ENCODE results near the gene SLC46A3.

The SLC46A3 gene

DNA sequence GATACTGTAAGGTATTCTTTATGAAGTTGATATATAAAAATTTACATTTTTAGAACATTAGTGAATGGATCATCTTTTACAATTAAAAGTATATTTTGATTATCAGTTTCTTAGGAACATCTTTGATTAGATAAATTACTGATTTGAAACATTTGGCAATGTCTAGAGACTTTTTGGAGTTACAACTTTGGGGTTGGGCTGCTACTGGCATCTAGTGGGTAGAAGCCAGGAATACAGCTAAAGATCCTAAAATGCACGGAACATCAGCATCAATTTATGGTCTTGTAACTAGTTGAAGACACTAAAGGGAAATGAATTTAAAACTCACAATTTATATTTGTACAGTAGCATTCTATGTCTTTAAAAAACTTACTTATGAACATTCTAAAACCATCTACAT, 40.0 kb downstream of the SLC46A3 start:
- no peak for DNase-seq (ENCODE audit: low spot score in 2 of 2)
- Mint-ChIP-seq H3K36me3 (peaks cover 67% of the 10 kb centered on the region), H3K4me1 (no peaks in the 10 kb centered on the region), H3K27ac (no peak overlapping the region), H3K4me3 (no peak overlapping the region), H3K9me3 (no peaks in the 10 kb centered on the region)
- no peak for ATAC-seq

DNA sequence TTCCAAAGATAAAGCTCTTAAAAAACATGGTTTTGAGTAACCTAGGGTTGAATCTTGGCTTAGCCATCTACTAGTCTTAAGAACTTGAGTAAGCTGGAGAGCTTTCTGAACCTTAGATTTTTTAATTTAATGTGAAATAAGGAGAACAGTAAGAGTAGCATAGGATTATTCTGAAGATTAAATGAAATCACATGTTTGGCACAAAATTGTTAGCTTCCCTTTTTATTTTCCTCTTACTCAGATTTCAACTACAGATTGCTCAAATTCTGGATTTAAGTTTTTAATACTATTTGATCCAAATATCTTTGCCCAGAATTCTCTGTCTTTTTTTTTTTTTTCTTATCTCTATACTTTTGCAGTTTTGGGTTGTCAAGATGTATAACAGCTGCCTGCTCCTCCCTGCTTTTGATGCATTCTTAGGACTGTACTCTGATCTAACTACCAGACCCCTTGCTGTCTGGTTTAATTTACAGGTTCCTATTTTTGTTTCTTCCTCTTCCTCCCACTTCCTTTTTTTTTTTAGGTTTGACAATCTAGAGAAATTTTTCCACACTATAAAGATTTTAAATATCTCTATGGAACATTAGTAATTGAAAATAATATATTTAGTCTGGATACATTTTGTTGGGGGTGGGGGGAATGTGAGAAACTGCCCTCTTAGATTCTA, 47.5 kb downstream of the SLC46A3 start:
- Mint-ChIP-seq H3K4me3 (no peak overlapping the region), H3K36me3 (peaks cover 100% of the 10 kb centered on the region), H3K27ac (no peak overlapping the region), H3K4me1 (peaks cover 13% of the 10 kb centered on the region), H3K9me3 (no peaks in the 10 kb centered on the region)
- no peak for DNase-seq (ENCODE audit: low spot score in 2 of 2)
- ATAC-seq, result no peak

DNA sequence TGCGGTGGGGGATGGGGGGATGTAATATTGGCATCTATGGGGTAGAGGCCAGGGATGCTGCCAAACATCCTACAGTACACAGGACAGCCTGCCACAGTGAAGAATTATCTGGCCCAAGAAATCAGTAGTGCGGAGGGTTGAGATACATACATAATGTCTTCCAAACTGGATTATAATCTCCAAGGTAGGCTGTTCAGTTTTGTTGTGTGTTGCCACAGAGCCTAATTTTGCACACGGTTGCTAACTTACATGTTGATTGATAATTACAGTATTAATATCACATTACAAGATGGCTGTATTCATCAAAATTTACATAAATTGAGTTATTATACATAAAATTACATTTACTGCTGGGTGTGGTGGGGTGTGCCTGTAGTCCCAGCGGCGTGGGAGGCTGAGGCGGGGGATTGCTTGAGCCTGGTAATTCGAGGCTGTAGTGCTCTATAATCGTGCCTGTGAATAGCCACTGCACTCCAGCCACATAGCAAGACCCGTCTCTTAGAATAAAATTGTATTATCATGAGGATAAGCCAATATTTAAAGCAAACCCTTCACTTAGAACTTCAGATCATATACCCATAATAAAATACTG, 51.8 kb downstream of the SLC46A3 start:
- no peak for DNase-seq (ENCODE audit: low spot score in 2 of 2)
- H3K27ac Mint-ChIP-seq, result no peak overlapping the region
- H3K9me3 Mint-ChIP-seq, result no peaks in the 10 kb centered on the region
- ATAC-seq, result no peak
- H3K36me3 Mint-ChIP-seq, result peaks cover 100% of the 10 kb centered on the region
- peaks cover 35% of the 10 kb centered on the region for H3K4me1 Mint-ChIP-seq
- H3K4me3 Mint-ChIP-seq, result no peak overlapping the region

DNA sequence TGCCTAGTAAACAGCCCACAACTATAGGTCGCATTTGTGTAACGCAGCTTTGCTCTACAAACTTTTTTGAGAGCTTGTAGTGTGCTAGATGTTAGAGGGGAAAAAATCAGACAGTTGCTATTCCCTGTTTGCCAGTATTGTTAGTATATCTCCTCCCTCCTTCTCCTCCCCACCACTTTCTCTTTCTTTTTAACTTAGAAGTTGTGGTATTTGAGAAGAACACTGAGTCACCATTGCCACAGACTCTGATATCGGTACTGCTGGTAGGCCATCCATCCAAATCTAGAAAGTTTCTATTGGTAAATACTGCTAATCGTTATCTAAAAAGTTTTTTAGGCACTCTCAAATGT, 59.2 kb downstream of the SLC46A3 start:
- Mint-ChIP-seq H3K4me3 (peak overlapping the region; percentile 90), H3K27ac (peak overlapping the region; percentile 94), H3K36me3 (peaks cover 62% of the 10 kb centered on the region), H3K4me1 (peaks cover 54% of the 10 kb centered on the region), H3K9me3 (no peaks in the 10 kb centered on the region)
- DNase-seq (ENCODE audit: low spot score in 2 of 2), result no peak
- peak; percentile 82 for ATAC-seq

DNA sequence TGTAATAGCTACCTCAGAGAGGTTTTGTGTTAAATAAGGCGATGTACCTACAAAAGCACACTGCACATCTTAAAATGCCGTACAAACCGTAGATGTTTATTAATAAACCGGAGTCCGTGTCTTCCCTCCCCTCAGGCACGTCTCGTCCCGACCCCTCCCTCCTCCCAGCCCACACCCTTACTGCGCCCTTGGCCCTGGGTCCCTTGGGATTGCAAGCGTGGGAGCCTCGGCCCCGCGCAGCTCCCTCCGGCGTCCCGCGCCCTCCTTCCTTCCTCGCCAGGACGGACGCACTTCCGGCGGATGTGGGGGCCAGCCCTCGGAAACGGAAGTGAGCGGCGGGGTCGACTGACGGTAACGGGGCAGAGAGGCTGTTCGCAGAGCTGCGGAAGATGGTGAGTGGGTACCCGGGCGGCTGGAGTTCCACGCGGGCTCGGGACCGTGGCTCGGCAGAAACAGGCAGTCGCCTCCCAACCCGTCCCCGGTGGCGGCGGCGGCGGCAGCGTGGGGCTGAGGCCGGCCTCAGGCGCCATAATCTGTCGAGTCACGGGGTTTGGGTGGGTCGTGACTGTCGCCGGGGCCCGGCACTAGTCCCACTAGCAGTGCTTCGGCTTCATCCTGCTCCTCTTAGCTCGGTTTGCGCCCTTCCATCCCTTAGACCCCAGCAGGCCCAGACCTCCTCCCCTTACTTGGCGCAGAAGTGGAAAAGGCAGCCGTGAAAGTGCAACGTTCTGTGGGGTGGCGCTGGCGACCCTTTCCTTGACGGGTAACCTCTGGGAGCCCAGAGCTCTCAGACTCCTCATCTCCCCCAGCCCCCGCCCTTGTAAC, 59.8 kb downstream of the SLC46A3 start, which contains the start of gene POMP:
TSS of gene POMP (plus strand) at position 335 of the 825 bp plus-strand sequence. CDS start at position 390, 55 bp downstream.
- Mint-ChIP-seq H3K9me3 (no peaks in the 10 kb centered on the region), H3K27ac (peak within 1 kb of the TSS; percentile 94), H3K4me1 (peaks cover 52% of the 10 kb centered on the region), H3K4me3 (peak within 1 kb of the TSS; percentile 90), H3K36me3 (peaks cover 56% of the 10 kb centered on the region)
- ATAC-seq (peak; percentile 96), DNase-seq (ENCODE audit: low spot score in 2 of 2) (peak; percentile 85 to 95)

DNA sequence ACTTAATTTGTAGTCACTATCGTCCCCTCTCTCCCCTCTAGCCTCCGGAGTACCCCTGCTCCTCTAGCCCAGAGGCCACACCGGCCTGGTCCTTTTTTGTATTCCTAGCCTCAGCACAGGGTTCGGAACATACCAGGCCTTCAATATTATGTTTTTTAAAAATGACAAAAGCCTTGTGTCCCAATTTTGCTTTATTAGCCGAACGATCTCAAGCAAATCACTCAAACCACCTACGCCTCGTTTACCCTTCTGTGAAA, 60.3 kb downstream of the SLC46A3 start:
- Mint-ChIP-seq H3K4me3 (peak overlapping the region; percentile 90), H3K27ac (peak overlapping the region; percentile 94), H3K4me1 (peaks cover 52% of the 10 kb centered on the region), H3K36me3 (peaks cover 51% of the 10 kb centered on the region), H3K9me3 (no peaks in the 10 kb centered on the region)
- ATAC-seq (no peak), DNase-seq (ENCODE audit: low spot score in 2 of 2) (peak in 1 of 2 donors; percentile 2)

DNA sequence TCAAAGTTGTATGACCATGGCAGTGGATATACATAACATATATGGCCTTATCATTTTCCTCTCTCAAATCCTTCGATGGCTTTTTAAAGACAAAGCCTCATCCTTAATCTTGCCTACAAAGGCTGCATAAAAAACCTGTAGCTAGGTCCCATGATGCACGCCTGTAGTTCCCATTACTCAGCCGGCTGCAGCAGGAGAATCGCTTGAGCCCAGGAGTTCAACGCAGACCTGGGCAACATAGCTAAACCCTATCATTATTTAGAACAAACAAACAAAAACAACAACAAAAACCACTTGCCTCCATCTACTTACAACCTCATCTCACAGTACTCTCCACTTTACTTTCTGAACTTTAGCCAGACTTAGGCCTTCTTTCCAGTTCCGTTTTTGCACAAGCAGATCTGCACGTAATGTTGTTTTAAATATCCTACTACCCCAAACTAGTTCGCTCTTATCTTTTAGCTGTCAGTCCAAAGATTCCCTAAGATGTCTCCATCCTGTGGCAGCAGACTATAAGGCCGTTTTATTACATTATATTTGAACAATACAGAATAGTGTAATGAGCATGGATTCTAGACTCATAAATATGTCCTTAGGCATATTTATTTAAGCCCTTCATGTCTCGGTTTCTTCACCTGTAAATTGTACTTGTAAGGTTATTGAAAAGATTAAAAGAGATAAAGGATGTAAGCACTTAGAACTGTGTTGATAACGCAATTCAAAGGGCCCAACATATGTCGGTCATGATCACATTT, 60.8 kb downstream of the SLC46A3 start:
- peaks cover 46% of the 10 kb centered on the region for H3K36me3 Mint-ChIP-seq
- ATAC-seq, result no peak
- peaks cover 52% of the 10 kb centered on the region for H3K4me1 Mint-ChIP-seq
- peak overlapping the region; percentile 94 for H3K27ac Mint-ChIP-seq
- no peaks in the 10 kb centered on the region for H3K9me3 Mint-ChIP-seq
- peak overlapping the region; percentile 90 for H3K4me3 Mint-ChIP-seq
- no peak for DNase-seq (ENCODE audit: low spot score in 2 of 2)

DNA sequence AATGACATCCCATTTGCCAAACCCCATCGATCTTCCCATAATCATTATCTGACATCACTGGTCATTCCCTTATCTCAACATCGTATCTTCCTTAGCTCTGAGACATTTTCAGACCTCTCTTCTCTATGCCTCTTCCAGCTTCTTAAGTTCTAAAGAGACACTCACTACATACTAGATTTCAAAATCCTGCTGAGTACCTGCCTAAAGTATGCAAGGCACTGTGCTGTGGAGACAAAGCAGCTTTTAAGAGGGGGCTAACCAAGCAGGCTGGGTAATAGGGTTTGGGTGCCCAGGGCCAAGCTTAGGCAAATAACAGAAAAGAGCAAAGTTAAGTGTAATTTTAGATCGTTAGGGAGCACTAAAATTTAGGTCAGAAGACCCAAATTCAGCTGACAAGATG, 63.2 kb downstream of the SLC46A3 start:
- Mint-ChIP-seq H3K9me3 (no peaks in the 10 kb centered on the region), H3K27ac (no peak overlapping the region), H3K4me1 (peaks cover 42% of the 10 kb centered on the region), H3K4me3 (no peak overlapping the region), H3K36me3 (peaks cover 22% of the 10 kb centered on the region)
- DNase-seq (ENCODE audit: low spot score in 2 of 2) (no peak), ATAC-seq (no peak)

DNA sequence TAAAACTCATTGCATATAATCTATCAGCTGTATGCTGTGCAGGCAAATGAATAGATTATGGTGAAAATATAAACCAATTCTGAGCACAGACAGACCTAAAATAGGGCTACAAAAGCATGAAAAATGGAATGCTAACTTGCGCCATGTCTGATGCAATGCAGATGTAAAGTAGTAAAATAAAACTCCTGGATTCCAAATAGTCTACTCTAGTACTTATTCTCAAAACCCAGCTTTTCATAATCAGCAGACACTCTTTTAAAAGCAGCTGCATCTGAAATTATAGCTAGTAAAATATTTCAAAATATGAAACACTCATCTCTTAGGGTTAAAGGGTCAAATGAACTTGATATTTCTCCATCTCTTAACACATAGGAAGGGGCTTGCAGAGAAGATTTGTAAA, 64.5 kb downstream of the SLC46A3 start:
- H3K36me3 Mint-ChIP-seq, result peaks cover 9% of the 10 kb centered on the region
- ATAC-seq, result no peak
- no peak for DNase-seq (ENCODE audit: low spot score in 2 of 2)
- no peak overlapping the region for H3K4me3 Mint-ChIP-seq
- peaks cover 37% of the 10 kb centered on the region for H3K4me1 Mint-ChIP-seq
- no peaks in the 10 kb centered on the region for H3K9me3 Mint-ChIP-seq
- no peak overlapping the region for H3K27ac Mint-ChIP-seq

DNA sequence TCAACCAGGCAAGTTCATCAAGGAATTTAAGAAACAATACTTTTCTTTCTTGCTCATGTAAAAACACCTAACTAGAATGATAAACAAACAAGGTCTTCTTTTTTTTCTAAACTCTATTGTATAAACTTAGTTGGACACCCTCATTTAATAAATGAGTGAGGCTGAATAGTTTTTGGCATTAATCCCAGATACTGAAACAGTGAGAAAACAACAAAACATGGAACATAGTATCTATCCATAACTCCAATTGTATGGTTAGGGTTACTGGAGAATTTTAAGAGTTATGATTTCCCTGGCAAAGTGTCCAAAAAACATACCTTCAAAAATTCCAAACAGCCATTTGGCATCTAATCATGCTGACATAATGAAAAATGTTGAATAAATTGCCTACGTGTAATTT, 65.7 kb downstream of the SLC46A3 start:
- DNase-seq (ENCODE audit: low spot score in 2 of 2) (no peak), ATAC-seq (no peak)
- Mint-ChIP-seq H3K4me3 (no peak overlapping the region), H3K36me3 (no peaks in the 10 kb centered on the region), H3K4me1 (peaks cover 31% of the 10 kb centered on the region), H3K27ac (no peak overlapping the region), H3K9me3 (no peaks in the 10 kb centered on the region)

DNA sequence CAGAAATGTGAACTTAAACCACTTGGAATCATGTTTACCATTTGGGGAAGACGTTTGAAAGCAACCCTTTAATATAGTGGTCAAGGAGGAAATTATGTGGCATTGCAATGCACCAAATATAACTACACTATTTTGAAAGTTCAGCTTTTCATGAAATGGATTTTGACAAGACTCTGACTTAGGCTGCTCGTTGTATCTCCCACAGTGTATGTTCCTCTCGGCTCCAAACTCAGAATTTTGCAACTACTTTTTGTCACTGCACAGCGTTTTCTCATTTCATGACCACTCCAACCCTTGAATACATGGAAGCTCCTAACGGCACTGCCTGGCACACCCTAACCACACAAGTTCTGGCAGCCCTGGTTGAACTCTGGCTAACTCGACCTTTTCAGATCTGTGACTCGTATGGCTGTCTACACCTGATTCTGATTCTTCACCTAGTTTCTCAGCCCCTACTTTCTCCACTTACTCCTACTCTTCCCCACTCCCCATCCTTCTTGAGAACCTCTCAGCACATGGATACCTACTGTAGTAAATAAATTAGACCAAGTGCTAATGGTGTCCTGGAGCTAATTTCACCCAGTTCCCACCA, 66.9 kb downstream of the SLC46A3 start:
- H3K9me3 Mint-ChIP-seq, result no peaks in the 10 kb centered on the region
- ATAC-seq (no peak), DNase-seq (ENCODE audit: low spot score in 2 of 2) (no peak)
- no peaks in the 10 kb centered on the region for H3K36me3 Mint-ChIP-seq
- no peak overlapping the region for H3K27ac Mint-ChIP-seq
- peaks cover 21% of the 10 kb centered on the region for H3K4me1 Mint-ChIP-seq
- no peak overlapping the region for H3K4me3 Mint-ChIP-seq

DNA sequence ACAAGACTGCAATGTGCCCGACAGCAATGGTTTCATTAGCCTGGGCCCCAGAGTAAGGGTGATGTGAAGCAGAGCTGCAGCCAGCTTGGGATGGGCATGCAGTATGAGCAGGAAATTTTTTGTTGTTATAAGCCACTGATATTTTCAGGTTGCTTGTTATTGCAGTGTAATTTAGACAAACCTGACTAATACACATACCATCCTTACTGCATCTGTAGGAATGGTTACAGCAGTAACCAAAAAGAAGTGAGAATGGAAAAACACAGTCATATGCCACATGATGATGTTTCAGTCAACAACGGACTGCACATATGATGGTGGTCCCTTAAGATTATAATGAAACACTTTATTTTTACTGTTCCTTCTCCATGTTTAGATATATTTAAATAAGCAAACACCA, 68.5 kb downstream of the SLC46A3 start:
- ATAC-seq (peak; percentile 77), DNase-seq (ENCODE audit: low spot score in 2 of 2) (no peak)
- H3K27ac Mint-ChIP-seq, result no peak overlapping the region
- no peaks in the 10 kb centered on the region for H3K9me3 Mint-ChIP-seq
- peaks cover 15% of the 10 kb centered on the region for H3K4me1 Mint-ChIP-seq
- H3K4me3 Mint-ChIP-seq, result no peak overlapping the region
- no peaks in the 10 kb centered on the region for H3K36me3 Mint-ChIP-seq
